Jurkat, Clone E6-1 (cell line): ENCODE results near the gene MEIOSIN. TPM values are rescaled to one million over a fixed set of nuclear protein-coding genes. Genes with fewer than 3 reads are reported as not detected.
"Not testable (repeated sequence)": the region's sequence is repeated elsewhere in the genome, so short reads cannot be mapped to it uniquely, and the experiment has no call there.

Experiments
- DNase-seq: peaks from one replicate; pipeline ENCODE4 v3.0.0-alpha.2; 2011; ENCODE audit warnings: low read depth, low spot score
- H3K4me3 ChIP-seq: 2 replicates; pipeline ENCODE4 v1.5.1; 2011; ENCODE audit warnings: mild to moderate bottlenecking, low read length, control low read depth, moderate library complexity
- polyA plus RNA-seq: library from polyadenylated mRNA; unstranded; fragments of >200 nt; gene quantifications from one replicate; pipeline ENCODE4 v1.2.1, GENCODE V29; 2012; ENCODE audit warnings: missing spikeins; ENCODE audit not compliant: insufficient read length, insufficient read depth

The MEIOSIN gene
- 0.53 TPM for polyA plus RNA-seq

GRCh38 chr19:45733160-45733810 is at the start of gene MEIOSIN:
MEIOSIN (plus strand) TSS chr19:45733439; CDS start chr19:45735377, 1,938 bp downstream.
- no peak for DNase-seq
- H3K4me3 ChIP-seq: no peak within 1 kb of the TSS

GRCh38 chr19:45685045-45685444 is 48.2 kb upstream of the MEIOSIN start:
- DNase-seq, H3K4me3 ChIP-seq: not testable (repeated sequence)

GRCh38 chr19:45687599-45687998 is 45.6 kb upstream of the MEIOSIN start:
- no peak for DNase-seq
- no peak overlapping the region for H3K4me3 ChIP-seq

GRCh38 chr19:45691516-45692186 is 41.6 kb upstream of the MEIOSIN start, which contains the start of gene SNRPD2:
SNRPD2 (minus strand) TSS chr19:45691953; CDS start chr19:45691888, 65 bp downstream.
- DNase-seq: peak; percentile 87
- H3K4me3 ChIP-seq: peak within 1 kb of the TSS; percentile 97

- H3K4me3 ChIP-seq: peak within 1 kb of the TSS; percentile 97
- DNase-seq: peak; percentile 100
Measured at GRCh38 chr19:45692187-45693105, 40.8 kb upstream of the MEIOSIN start, which contains the start of gene QPCTL. QPCTL (plus strand) TSS chr19:45692666; CDS start chr19:45692704, 38 bp downstream.

GRCh38 chr19:45693106-45693788 is 40.0 kb upstream of the MEIOSIN start:
- DNase-seq: no peak
- H3K4me3 ChIP-seq: peak overlapping the region; percentile 97

- H3K4me3 ChIP-seq: no peak overlapping the region
- no peak for DNase-seq
Measured at GRCh38 chr19:45701676-45702075, 31.6 kb upstream of the MEIOSIN start.

- H3K4me3 ChIP-seq: no peak overlapping the region
- DNase-seq: no peak
Measured at GRCh38 chr19:45705115-45705514, 28.1 kb upstream of the MEIOSIN start.

GRCh38 chr19:45705710-45706415 is 27.4 kb upstream of the MEIOSIN start:
- no peak for DNase-seq
- no peak overlapping the region for H3K4me3 ChIP-seq

- no peak for DNase-seq
- H3K4me3 ChIP-seq: no peak overlapping the region
Measured at GRCh38 chr19:45710356-45711130, 22.7 kb upstream of the MEIOSIN start.

GRCh38 chr19:45711851-45712698 is 21.2 kb upstream of the MEIOSIN start:
- no peak for DNase-seq
- H3K4me3 ChIP-seq: no peak overlapping the region

- no peak for DNase-seq
- H3K4me3 ChIP-seq: no peak overlapping the region
Measured at GRCh38 chr19:45712699-45713067, 20.6 kb upstream of the MEIOSIN start.

- no peak for DNase-seq
- no peak overlapping the region for H3K4me3 ChIP-seq
Measured at GRCh38 chr19:45713141-45713540, 20.1 kb upstream of the MEIOSIN start.

- no peak overlapping the region for H3K4me3 ChIP-seq
Measured at GRCh38 chr19:45715139-45715538, 18.1 kb upstream of the MEIOSIN start.

GRCh38 chr19:45716359-45717130 is 16.7 kb upstream of the MEIOSIN start:
- H3K4me3 ChIP-seq: peak overlapping the region; percentile 77
- DNase-seq: no peak

More at GRCh38 chr19:45715139-45715538, 18.1 kb upstream of the MEIOSIN start:
- DNase-seq: no peak
